CD8-positive, alpha-beta memory T cell (primary cell): ENCODE results near the gene SERPINB6. TPM values are rescaled to one million over a fixed set of nuclear protein-coding genes. Genes with fewer than 3 reads are reported as not detected.

Experiments
- CTCF ChIA-PET: fragments of 350-600 bp; sonication (Branson Sonifier 250); formaldehyde crosslinking; loops from one replicate; lab custom pipeline; 2021; ENCODE audit warnings: antibody characterized with exemption; lab: Charles Lee
- POLR2A ChIA-PET: fragments of 350-600 bp; sonication (Branson Sonifier 250); formaldehyde crosslinking; loops from one replicate; lab custom pipeline; 2021; ENCODE audit warnings: antibody characterized with exemption; lab: Charles Lee
- DNase-seq, 5 donors: peaks; one replicate each; pipeline versions ENCODE4 v3.0.0 to v3.0.0-alpha.2; 2020 to 2022; ENCODE audit warnings: mixed read lengths in 1 of 5
- H3K27ac ChIP-seq: one replicate; pipeline ENCODE4 v1.7.0; 2013; ENCODE audit warnings: low read depth, mild to moderate bottlenecking, low read length, moderate library complexity
- H3K27me3 ChIP-seq: 2 replicates; pipeline ENCODE4 v1.7.0; 2013; ENCODE audit warnings: low read length, mild to moderate bottlenecking; ENCODE audit not compliant: insufficient read depth, poor library complexity, severe bottlenecking
- H3K36me3 ChIP-seq: 2 replicates; pipeline ENCODE4 v1.7.0; 2013; ENCODE audit warnings: mild to moderate bottlenecking, low read length, moderate library complexity; ENCODE audit not compliant: insufficient read depth
- H3K4me1 ChIP-seq: 2 replicates; pipeline ENCODE4 v1.7.0; 2013; ENCODE audit warnings: mild to moderate bottlenecking, low read length, moderate library complexity; ENCODE audit not compliant: insufficient read depth
- H3K4me3 ChIP-seq: 2 replicates; pipeline ENCODE4 v1.7.0; 2013; ENCODE audit warnings: mild to moderate bottlenecking, low read length
- H3K9me3 ChIP-seq: 2 replicates; pipeline ENCODE4 v1.7.0; 2013; ENCODE audit warnings: mild to moderate bottlenecking, low read length
- H3K27ac Mint-ChIP-seq, 8 donors: one replicate each; pipeline ENCODE4 v1.8.0; 2020 to 2021; ENCODE audit warnings: mixed read lengths in 8 of 8, mild to moderate bottlenecking in 6 of 8, inconsistent platforms in 3 of 8, moderate library complexity in 3 of 8
- H3K27me3 Mint-ChIP-seq, 2 donors: one replicate each; pipeline ENCODE4 v1.8.0; 2020 to 2021; ENCODE audit warnings: mixed read lengths in 2 of 2, mild to moderate bottlenecking in 1 of 2, moderate library complexity in 1 of 2
- H3K36me3 Mint-ChIP-seq, 3 donors: one replicate each; pipeline ENCODE4 v1.8.0; 2020 to 2021; ENCODE audit warnings: mixed read lengths in 3 of 3, inconsistent platforms in 1 of 3, mild to moderate bottlenecking in 1 of 3
- H3K4me1 Mint-ChIP-seq, 3 donors: one replicate each; pipeline ENCODE4 v1.8.0; 2020 to 2021; ENCODE audit warnings: mixed read lengths in 3 of 3, inconsistent platforms in 1 of 3, mild to moderate bottlenecking in 1 of 3
- H3K4me3 Mint-ChIP-seq, 7 donors: one replicate each; pipeline ENCODE4 v1.8.0; 2020 to 2021; ENCODE audit warnings: mixed read lengths in 7 of 7, mild to moderate bottlenecking in 6 of 7, moderate library complexity in 4 of 7, inconsistent platforms in 2 of 7
- H3K9me3 Mint-ChIP-seq, 5 donors: one replicate each; pipeline ENCODE4 v1.8.0; 2020 to 2022; ENCODE audit warnings: mixed read lengths in 5 of 5, mild to moderate bottlenecking in 3 of 5, moderate library complexity in 2 of 5, inconsistent platforms in 1 of 5
- polyA plus RNA-seq: library from polyadenylated mRNA; unstranded; fragments of 300-500 nt; fragmentation: Illumina TruSeq; gene quantifications from one replicate; pipeline ENCODE4 v1.2.3, GENCODE V29; 2021
- total RNA-seq, 2 experiments: library from RNA; stranded (reverse); gene quantifications; one replicate each; pipeline ENCODE4 v1.2.3, GENCODE V29; 2021

SERPINB6 gene
- total and polyA plus RNA-seq, 3 experiments from 2014 or later, result 62.1 to 86.0 (median 66.0) TPM

DNA sequence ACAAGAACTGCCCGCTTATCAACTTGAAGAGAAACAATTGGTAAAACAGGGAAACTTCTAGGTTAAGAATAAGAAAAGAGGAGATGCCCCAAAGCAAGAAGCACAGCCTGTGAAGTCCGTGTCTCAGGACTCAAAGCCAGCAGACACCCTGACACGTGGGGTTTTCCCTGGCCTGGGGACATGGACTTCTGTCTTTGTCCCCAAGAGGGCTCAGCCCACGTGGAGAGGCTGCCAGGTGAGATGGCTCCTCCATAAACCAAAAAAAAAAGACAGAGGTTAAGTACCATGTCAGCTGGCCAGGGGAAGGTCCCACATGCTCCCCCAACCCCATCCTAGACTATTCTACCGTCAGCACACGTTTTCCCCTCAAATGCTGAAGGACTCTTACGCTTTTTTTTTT, 9.9 kb downstream of the SERPINB6 start:
- peaks cover 0 to 46% (median 13%) of the 10 kb centered on the region in 3 donors for H3K4me1 Mint-ChIP-seq
- Histone ChIP-seq H3K4me1 (peaks cover 7% of the 10 kb centered on the region), H3K9me3 (no peaks in the 10 kb centered on the region), H3K36me3 (no peaks in the 10 kb centered on the region), H3K27ac (no peak overlapping the region), H3K4me3 (no peak overlapping the region), H3K27me3 (no peaks in the 10 kb centered on the region)
- DNase-seq, result no peak
- H3K27ac Mint-ChIP-seq, result peak overlapping the region in 1 of 8 donors; percentile 26
- H3K27me3 Mint-ChIP-seq, result no peaks in the 10 kb centered on the region
- H3K4me3 Mint-ChIP-seq, result no peak overlapping the region
- ChIA-PET POLR2A (no interaction called here), CTCF (interaction anchor here (1.5 kb wide), 1 partner anchor 26 kb away, joined by 4 read pairs; no protein-coding TSS in a partner anchor)
- peaks cover 0 to 28% (median 3%) of the 10 kb centered on the region in 3 donors for H3K36me3 Mint-ChIP-seq
- no peaks in the 10 kb centered on the region for H3K9me3 Mint-ChIP-seq

DNA sequence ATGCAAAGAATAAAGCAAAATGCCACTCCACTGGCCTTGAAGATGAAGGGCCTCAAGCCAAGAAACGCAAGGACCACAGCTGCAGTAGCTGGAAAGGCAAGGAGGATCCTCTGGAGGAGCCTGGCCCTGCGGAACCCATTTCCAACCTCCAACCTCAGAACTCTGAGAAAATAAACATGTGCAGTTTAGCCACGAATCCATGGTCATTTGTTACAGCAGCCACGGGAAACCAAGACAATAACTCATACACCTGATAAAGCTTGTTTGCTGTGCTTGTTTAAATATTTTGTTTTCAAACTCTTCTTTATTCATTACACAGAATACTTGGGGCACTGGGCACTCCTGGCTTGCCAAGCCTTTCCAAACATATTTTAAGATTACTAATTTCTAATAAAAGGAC, 10.4 kb downstream of the SERPINB6 start:
- CTCF ChIA-PET, result interaction anchor here (0.8 to 1.5 kb wide), 2 partner anchors 27 to 156 kb away, joined by 3 to 4 read pairs; no protein-coding TSS in a partner anchor
- H3K4me1 ChIP-seq, result peaks cover 7% of the 10 kb centered on the region
- H3K27ac ChIP-seq, result no peak overlapping the region
- no peaks in the 10 kb centered on the region for H3K27me3 ChIP-seq
- Mint-ChIP-seq H3K27ac (peak overlapping the region in 2 of 8 donors; percentile 10 to 48), H3K36me3 (peaks cover 0 to 30% (median 3%) of the 10 kb centered on the region in 3 donors), H3K4me3 (no peak overlapping the region), H3K9me3 (no peaks in the 10 kb centered on the region), H3K4me1 (peaks cover 0 to 41% (median 8%) of the 10 kb centered on the region in 3 donors), H3K27me3 (no peaks in the 10 kb centered on the region)
- POLR2A ChIA-PET, result no interaction called here
- no peak for DNase-seq
- H3K36me3 ChIP-seq, result no peaks in the 10 kb centered on the region
- no peak overlapping the region for H3K4me3 ChIP-seq
- no peaks in the 10 kb centered on the region for H3K9me3 ChIP-seq

DNA sequence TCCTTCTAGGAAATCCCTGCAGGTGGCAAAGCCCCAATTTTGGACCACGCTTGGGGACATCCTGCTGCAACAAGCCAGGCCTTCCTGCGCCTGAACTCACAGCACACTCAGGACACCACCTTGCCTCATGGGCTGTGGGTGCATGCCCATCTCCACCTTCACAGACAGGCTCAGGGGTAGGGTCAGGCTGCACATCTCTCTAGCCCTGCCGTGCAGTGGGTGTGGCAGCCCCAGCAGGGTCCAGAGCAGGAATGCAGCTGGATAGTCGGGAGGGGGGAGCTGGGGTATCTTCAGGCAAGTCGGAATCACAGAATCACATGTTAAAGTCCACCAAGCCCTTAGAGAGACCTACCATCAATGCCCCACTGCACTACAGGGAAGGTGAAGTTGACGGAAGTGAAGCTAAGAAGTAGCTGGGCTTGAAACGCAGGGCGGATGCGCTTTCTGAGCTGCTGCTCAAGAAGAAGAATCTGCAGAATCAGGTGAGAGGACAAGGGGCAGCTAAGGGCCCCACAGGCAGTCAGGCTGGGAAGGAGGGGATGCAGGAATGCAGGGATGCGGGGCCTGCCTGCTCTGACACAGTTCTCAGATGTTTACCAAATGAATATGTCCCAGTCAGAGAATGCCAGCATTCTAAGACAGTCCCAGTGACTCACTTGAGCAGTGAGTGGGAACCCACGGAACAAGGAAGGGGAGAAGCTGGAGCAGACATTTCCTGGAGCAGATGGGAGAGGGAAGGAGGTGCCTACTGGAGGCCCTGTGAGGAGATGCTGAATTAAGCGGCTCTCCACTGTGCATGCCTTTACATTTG, 11.3 kb downstream of the SERPINB6 start:
- Mint-ChIP-seq H3K4me3 (no peak overlapping the region), H3K36me3 (peaks cover 0 to 35% (median 3%) of the 10 kb centered on the region in 3 donors), H3K27me3 (no peaks in the 10 kb centered on the region), H3K4me1 (peaks cover 0 to 35% (median 8%) of the 10 kb centered on the region in 3 donors), H3K27ac (peak overlapping the region in 4 of 8 donors; percentile 61 to 82 (median 66)), H3K9me3 (no peaks in the 10 kb centered on the region)
- DNase-seq, result no peak
- Histone ChIP-seq H3K9me3 (no peaks in the 10 kb centered on the region), H3K27ac (no peak overlapping the region), H3K36me3 (no peaks in the 10 kb centered on the region), H3K4me3 (no peak overlapping the region), H3K27me3 (no peaks in the 10 kb centered on the region), H3K4me1 (peaks cover 7% of the 10 kb centered on the region)
- POLR2A ChIA-PET, result interaction anchor here (0.5 kb wide), 1 partner anchor 12 kb away, joined by 6 read pairs; no protein-coding TSS in a partner anchor
- CTCF ChIA-PET, result interaction anchor here (0.8 to 1.5 kb wide), 2 partner anchors 28 to 156 kb away, joined by 3 to 4 read pairs; no protein-coding TSS in a partner anchor

DNA sequence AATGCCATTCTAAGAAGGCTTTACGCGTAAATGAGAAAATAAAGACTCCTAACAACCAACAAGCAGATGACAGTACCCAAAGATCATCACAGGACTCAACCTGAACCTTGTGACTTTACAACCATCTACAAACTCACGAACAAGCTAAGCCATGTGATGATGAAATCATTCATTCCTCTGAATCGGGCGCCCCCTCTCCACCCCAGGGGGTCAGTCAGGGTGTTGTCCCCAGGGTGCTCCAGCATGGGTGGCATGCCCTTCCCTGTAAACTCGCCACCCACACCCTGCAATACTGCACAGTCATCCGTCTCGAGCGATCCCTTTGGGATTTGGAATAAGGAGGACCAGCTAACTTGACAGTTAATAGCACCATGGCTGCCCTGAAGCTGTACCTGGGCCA, 12.6 kb downstream of the SERPINB6 start:
- H3K9me3 ChIP-seq, result no peaks in the 10 kb centered on the region
- peaks cover 0 to 31% (median 8%) of the 10 kb centered on the region in 3 donors for H3K4me1 Mint-ChIP-seq
- H3K36me3 Mint-ChIP-seq, result peaks cover 0 to 41% (median 3%) of the 10 kb centered on the region in 3 donors
- no peaks in the 10 kb centered on the region for H3K27me3 Mint-ChIP-seq
- H3K36me3 ChIP-seq, result no peaks in the 10 kb centered on the region
- H3K4me3 Mint-ChIP-seq, result no peak overlapping the region
- no peak for DNase-seq
- ChIA-PET CTCF (interaction anchor here (1.9 kb wide), 1 partner anchor 30 kb away, joined by 4 read pairs; no protein-coding TSS in a partner anchor), POLR2A (no interaction called here)
- H3K9me3 Mint-ChIP-seq, result no peaks in the 10 kb centered on the region
- H3K4me1 ChIP-seq, result peaks cover 7% of the 10 kb centered on the region
- no peaks in the 10 kb centered on the region for H3K27me3 ChIP-seq
- no peak overlapping the region for H3K27ac ChIP-seq
- H3K4me3 ChIP-seq, result no peak overlapping the region
- H3K27ac Mint-ChIP-seq, result peak overlapping the region in 1 of 8 donors; percentile 46

DNA sequence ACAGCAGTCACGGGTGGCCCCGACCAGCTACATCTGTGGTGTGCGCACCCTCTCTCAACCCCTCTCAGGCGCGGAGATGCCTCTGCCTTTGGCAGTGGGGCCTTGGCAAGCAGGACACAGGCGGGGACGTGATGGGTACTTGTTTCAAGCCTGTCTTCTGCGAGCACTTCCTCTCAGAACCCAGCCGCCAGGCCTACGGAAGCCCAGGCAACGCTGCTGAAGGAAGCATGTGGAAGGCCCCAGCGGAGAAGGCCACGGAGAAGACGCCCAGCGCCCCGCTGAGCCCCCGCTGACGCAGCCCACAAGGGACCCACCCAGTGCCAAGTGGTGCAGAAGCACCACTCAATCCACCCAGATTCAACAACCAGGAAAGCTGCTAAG, 13.0 kb downstream of the SERPINB6 start:
- POLR2A ChIA-PET, result no interaction called here
- Mint-ChIP-seq H3K9me3 (no peaks in the 10 kb centered on the region), H3K27me3 (no peaks in the 10 kb centered on the region), H3K27ac (no peak overlapping the region), H3K4me3 (no peak overlapping the region), H3K4me1 (peaks cover 0 to 27% (median 5%) of the 10 kb centered on the region in 3 donors), H3K36me3 (peaks cover under 1 to 43% (median 1%) of the 10 kb centered on the region in 3 donors)
- Histone ChIP-seq H3K27ac (no peak overlapping the region), H3K4me3 (no peak overlapping the region), H3K27me3 (no peaks in the 10 kb centered on the region), H3K4me1 (peaks cover 7% of the 10 kb centered on the region), H3K9me3 (no peaks in the 10 kb centered on the region), H3K36me3 (no peaks in the 10 kb centered on the region)
- DNase-seq, result peak in 1 of 5 donors; percentile 31
- CTCF ChIA-PET, result interaction anchor here (1.9 kb wide), 1 partner anchor 30 kb away, joined by 4 read pairs; no protein-coding TSS in a partner anchor

DNA sequence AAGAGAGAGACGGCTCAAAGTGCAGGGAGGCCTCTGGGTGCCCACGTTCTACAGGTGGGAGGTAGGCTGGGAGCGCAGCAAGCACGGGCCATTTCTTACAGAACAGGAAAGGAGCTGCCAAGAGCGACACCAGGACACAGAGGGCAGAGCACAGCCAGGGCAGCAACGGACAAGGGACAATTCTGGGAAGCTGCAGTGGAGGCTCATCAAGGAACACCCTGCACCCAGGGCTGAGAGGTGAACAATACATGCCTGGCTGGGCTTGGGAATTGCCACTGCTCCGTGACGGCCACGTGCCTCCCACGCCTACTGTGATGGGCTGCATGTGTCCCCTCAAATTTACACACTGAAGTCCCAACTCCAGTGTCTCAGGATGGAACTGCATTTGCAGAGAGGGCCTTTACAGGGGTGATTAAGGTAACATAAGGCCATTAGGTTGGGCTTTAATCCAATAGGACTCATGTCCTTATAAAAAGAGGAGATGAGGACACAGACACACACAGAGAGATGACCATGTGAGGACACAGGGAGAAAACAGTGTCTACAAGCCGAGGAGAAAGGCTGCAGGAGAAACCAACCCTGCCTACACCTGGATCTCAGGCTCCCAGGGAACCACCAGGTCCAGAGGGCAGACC, 13.6 kb downstream of the SERPINB6 start:
- CTCF ChIA-PET, result interaction anchor here (0.8 to 1.9 kb wide), 2 partner anchors 31 to 32 kb away, joined by 3 to 4 read pairs; no protein-coding TSS in a partner anchor
- H3K36me3 ChIP-seq, result no peaks in the 10 kb centered on the region
- Mint-ChIP-seq H3K4me1 (peaks cover 0 to 24% (median 5%) of the 10 kb centered on the region in 3 donors), H3K9me3 (no peaks in the 10 kb centered on the region), H3K27me3 (no peaks in the 10 kb centered on the region), H3K27ac (peak overlapping the region in 2 of 8 donors; percentile 39 to 61), H3K36me3 (peaks cover 3 to 47% (median 5%) of the 10 kb centered on the region in 3 donors), H3K4me3 (no peak overlapping the region)
- H3K4me3 ChIP-seq, result no peak overlapping the region
- no peaks in the 10 kb centered on the region for H3K9me3 ChIP-seq
- DNase-seq, result no peak
- no peak overlapping the region for H3K27ac ChIP-seq
- H3K4me1 ChIP-seq, result peaks cover 7% of the 10 kb centered on the region
- POLR2A ChIA-PET, result no interaction called here
- no peaks in the 10 kb centered on the region for H3K27me3 ChIP-seq

DNA sequence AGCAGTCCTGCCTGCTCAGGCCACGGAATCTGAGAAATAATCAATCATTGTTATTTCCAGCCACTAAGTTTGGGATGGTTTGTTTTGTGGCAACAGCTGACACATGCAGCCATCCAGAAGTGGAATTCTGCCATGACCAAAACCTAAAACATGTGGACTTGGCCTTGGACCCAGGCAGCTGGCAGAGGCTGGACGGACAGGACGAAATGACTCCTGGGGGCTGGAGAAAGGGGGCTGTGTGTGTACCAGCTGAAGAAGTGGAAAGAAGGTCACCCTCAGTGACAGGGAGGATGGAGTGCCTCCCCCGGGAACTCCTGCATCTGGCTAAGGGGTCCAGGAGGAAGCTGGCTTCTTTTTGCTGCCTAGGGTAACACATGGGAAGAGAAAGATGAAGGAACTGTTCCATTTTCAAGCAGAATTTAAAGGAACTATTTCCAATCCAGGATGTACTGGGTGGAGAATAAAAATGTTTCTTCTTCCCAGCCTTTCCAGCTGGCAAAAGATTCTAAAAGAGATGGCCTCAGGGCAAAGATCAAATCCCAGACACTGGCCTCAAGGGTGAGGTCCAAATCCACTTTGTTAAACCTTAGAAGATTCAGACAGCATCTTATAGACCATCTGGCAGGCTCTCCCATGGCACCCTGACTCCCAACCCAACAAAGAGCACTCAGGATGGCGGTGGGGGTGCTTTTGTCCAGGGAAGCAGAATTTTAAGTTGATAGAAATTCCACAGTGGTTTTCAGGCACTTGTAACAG, 14.3 kb downstream of the SERPINB6 start:
- Histone ChIP-seq H3K4me3 (no peak overlapping the region), H3K27ac (no peak overlapping the region), H3K36me3 (no peaks in the 10 kb centered on the region), H3K9me3 (no peaks in the 10 kb centered on the region), H3K4me1 (peaks cover 7% of the 10 kb centered on the region), H3K27me3 (no peaks in the 10 kb centered on the region)
- DNase-seq, result no peak
- CTCF ChIA-PET, result interaction anchor here (0.8 to 1.9 kb wide), 3 partner anchors 9 to 32 kb away, joined by 3 to 4 read pairs (median 3); no protein-coding TSS in a partner anchor
- Mint-ChIP-seq H3K27me3 (no peaks in the 10 kb centered on the region), H3K9me3 (no peaks in the 10 kb centered on the region), H3K27ac (peak overlapping the region in 2 of 8 donors; percentile 39 to 94), H3K4me1 (peaks cover 0 to 17% (median 5%) of the 10 kb centered on the region in 3 donors), H3K4me3 (no peak overlapping the region), H3K36me3 (peaks cover 3 to 52% (median 5%) of the 10 kb centered on the region in 3 donors)
- POLR2A ChIA-PET, result no interaction called here
